ENCODE data around the gene BANK1. TPM values are rescaled to one million over a fixed set of nuclear protein-coding genes. Genes with fewer than 3 reads are reported as not detected.
A peak's percentile ranks its signal among the peaks of the same experiment; 100 is the strongest.

Gene BANK1
- total and polyA plus RNA-seq, 10 of the 15 experiments (the other 5 are each of a cell fraction or from before 2014, with no cell fraction given) = 0.13 to 2.1 (median 0.42) TPM

- TF ChIP-seq, protein P1, sequence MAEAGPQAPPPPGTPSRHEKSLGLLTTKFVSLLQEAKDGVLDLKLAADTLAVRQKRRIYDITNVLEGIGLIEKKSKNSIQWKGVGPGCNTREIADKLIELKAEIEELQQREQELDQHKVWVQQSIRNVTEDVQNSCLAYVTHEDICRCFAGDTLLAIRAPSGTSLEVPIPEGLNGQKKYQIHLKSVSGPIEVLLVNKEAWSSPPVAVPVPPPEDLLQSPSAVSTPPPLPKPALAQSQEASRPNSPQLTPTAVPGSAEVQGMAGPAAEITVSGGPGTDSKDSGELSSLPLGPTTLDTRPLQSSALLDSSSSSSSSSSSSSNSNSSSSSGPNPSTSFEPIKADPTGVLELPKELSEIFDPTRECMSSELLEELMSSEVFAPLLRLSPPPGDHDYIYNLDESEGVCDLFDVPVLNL (IDR thresholded peaks at IDR 0.05; ENCODE audit: low read depth, low read length) = no peak
- TF ChIP-seq MYC (IDR thresholded peaks at IDR 0.05; ENCODE audit: insufficient read depth, insufficient read length, insufficient replicate concordance, low read length, severe bottlenecking) (no peak), KAT2A (conservative IDR thresholded peaks at IDR 0.05; ENCODE audit: control insufficient read depth, low read depth, low read length) (no peak), MEF2A (IDR thresholded peaks at IDR 0.05; ENCODE audit: insufficient read depth, low read depth, low read length) (peak; percentile 87), FOS (IDR thresholded peaks at IDR 0.05; ENCODE audit: borderline replicate concordance, extremely low read depth, insufficient read length) (no peak), HSF1 (IDR thresholded peaks at IDR 0.05; ENCODE audit: low read depth, low read length) (no peak), NR2C1 (IDR thresholded peaks at IDR 0.05) (no peak), FOXM1 (IDR thresholded peaks at IDR 0.05; ENCODE audit: low read depth, low read length) (peak; percentile 82), IKZF2 (IDR thresholded peaks at IDR 0.05) (peak; percentile 96 to 98), SRF (IDR thresholded peaks at IDR 0.05; ENCODE audit: low read depth in 2 of 2, low read length in 2 of 2) (0 out of 4 replicates have a peak, but pooled peaks of 1 of the 2 experiments have one; percentile 18), NBN (IDR thresholded peaks at IDR 0.05) (0 out of 2 replicates have a peak, but pooled peaks have one; percentile 34), STAT3 (IDR thresholded peaks at IDR 0.05; ENCODE audit: low read depth, low read length) (no peak), PAX5 (IDR thresholded peaks at IDR 0.05; ENCODE audit: borderline replicate concordance, low read depth, low read length) (peak; percentile 100), HDAC2 (IDR thresholded peaks at IDR 0.05) (no peak), CBX5 (IDR thresholded peaks at IDR 0.05; ENCODE audit: low read depth) (peak; percentile 92; the same call in 1 of the 2 replicates), RELB (IDR thresholded peaks at IDR 0.05; ENCODE audit: low read depth) (peak; percentile 89), CBFB (IDR thresholded peaks at IDR 0.05; ENCODE audit: low read depth) (no peak), LARP7 (IDR thresholded peaks at IDR 0.05) (0 out of 2 replicates have a peak, but pooled peaks have one; percentile 46), MEF2B (IDR thresholded peaks at IDR 0.05; ENCODE audit: partially characterized antibody, poor library complexity, severe bottlenecking) (peak; percentile 74), CHD2 (IDR thresholded peaks at IDR 0.05; ENCODE audit: borderline replicate concordance, low read depth, low read length) (no peak; the same call in 1 of the 2 replicates), JUNB (IDR thresholded peaks at IDR 0.05) (no peak)
- TF ChIP-seq, protein P2, sequence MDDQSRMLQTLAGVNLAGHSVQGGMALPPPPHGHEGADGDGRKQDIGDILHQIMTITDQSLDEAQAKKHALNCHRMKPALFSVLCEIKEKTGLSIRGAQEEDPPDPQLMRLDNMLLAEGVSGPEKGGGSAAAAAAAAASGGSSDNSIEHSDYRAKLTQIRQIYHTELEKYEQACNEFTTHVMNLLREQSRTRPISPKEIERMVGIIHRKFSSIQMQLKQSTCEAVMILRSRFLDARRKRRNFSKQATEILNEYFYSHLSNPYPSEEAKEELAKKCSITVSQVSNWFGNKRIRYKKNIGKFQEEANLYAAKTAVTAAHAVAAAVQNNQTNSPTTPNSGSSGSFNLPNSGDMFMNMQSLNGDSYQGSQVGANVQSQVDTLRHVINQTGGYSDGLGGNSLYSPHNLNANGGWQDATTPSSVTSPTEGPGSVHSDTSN (IDR thresholded peaks at IDR 0.05; ENCODE audit: insufficient replicate concordance, low read depth, low read length) = no peak
- TF ChIP-seq, protein P3, sequence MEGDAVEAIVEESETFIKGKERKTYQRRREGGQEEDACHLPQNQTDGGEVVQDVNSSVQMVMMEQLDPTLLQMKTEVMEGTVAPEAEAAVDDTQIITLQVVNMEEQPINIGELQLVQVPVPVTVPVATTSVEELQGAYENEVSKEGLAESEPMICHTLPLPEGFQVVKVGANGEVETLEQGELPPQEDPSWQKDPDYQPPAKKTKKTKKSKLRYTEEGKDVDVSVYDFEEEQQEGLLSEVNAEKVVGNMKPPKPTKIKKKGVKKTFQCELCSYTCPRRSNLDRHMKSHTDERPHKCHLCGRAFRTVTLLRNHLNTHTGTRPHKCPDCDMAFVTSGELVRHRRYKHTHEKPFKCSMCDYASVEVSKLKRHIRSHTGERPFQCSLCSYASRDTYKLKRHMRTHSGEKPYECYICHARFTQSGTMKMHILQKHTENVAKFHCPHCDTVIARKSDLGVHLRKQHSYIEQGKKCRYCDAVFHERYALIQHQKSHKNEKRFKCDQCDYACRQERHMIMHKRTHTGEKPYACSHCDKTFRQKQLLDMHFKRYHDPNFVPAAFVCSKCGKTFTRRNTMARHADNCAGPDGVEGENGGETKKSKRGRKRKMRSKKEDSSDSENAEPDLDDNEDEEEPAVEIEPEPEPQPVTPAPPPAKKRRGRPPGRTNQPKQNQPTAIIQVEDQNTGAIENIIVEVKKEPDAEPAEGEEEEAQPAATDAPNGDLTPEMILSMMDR (IDR thresholded peaks at IDR 0.05 in 2 of 3, conservative IDR thresholded peaks at IDR 0.05 in 1 of 3; ENCODE audit: control insufficient read depth in 2 of 3, extremely low read depth in 1 of 3, insufficient read depth in 1 of 3, low read depth in 3 of 3, low read length in 3 of 3) = 0 out of 6 replicates have a peak, but pooled peaks of 1 of the 3 experiments have one; percentile 0
Measured at GRCh38 chr4:101790521-101791181, at the start of gene BANK1 (continued).

All from GM12878 (cell line).